ENCODE results near the gene KSR1.
A peak's percentile ranks its signal among the peaks of the same experiment; 100 is the strongest.

KSR1 gene

GRCh38 chr17:27545562-27546229 is 89.4 kb downstream of the KSR1 start:
- peaks cover 83% of the 10 kb centered on the region for H3K27me3 ChIP-seq (ENCODE audit: insufficient read depth, low read depth)
- H3K4me1 ChIP-seq (ENCODE audit: low read depth, poor library complexity, severe bottlenecking) = peaks cover 44% of the 10 kb centered on the region
- H3K9ac ChIP-seq = no peak overlapping the region
- H4K20me1 ChIP-seq (ENCODE audit: insufficient read depth) = 0 out of 2 replicates have a peak, but pooled peaks cover 6% of the 10 kb centered on the region
- H3K36me3 ChIP-seq (ENCODE audit: insufficient read depth) = no peaks in the 10 kb centered on the region
- H2AFZ ChIP-seq (ENCODE audit: low read depth) = no peak overlapping the region
- no peak overlapping the region for H3K4me3 ChIP-seq (IDR thresholded peaks at IDR 0.05; ENCODE audit: insufficient read depth, low read depth, low read length)
- TF ChIP-seq CTCF (conservative IDR thresholded peaks at IDR 0.05; ENCODE audit: low read depth, low read length) = no peak
- H3K79me2 ChIP-seq (ENCODE audit: insufficient read depth, low read depth) = no peaks in the 10 kb centered on the region
- no peak overlapping the region for H3K27ac ChIP-seq
- H3K4me2 ChIP-seq = peak overlapping the region; percentile 77

DNA sequence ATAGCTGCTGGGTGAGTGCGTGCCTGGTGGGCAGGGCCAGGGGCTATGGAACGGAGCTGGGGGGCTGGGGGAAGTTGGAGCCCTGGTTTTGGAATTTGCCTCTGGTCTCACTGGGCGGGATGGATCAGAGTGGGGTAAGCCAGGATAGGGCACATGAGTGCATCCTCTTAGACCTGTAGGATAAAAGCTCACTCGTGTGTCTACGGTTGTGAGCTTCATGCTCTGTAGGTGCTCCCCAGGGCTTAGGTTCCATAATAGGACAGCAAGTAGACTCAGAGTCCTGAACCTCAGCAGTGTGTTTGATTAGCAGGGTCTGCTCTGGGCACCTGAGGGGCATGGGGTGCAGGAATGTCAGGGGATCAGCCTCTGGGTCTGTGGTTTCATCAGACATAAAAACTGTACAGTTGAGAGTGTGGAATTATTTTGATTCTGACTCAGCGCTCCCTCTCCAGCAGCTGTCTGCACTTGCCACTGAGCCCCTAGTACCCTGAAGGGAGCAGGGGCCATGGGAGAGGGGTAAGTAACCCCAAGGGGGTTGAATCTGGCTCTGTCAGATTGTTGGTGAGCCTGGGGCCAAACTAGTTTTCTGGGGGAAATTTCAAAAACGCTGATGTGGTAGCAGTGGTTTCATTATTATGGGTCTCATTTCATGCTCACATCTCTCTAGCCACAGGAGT is 90.5 kb downstream of the KSR1 start:
- H3K27ac ChIP-seq = no peak overlapping the region
- peaks cover 74% of the 10 kb centered on the region for H3K27me3 ChIP-seq (ENCODE audit: insufficient read depth, low read depth)
- TF ChIP-seq CTCF (conservative IDR thresholded peaks at IDR 0.05; ENCODE audit: low read depth, low read length) = no peak
- H3K4me3 ChIP-seq (IDR thresholded peaks at IDR 0.05; ENCODE audit: insufficient read depth, low read depth, low read length) = no peak overlapping the region
- 0 out of 2 replicates have a peak, but pooled peaks cover 6% of the 10 kb centered on the region for H4K20me1 ChIP-seq (ENCODE audit: insufficient read depth)
- no peak overlapping the region for H3K9ac ChIP-seq
- no peaks in the 10 kb centered on the region for H3K79me2 ChIP-seq (ENCODE audit: insufficient read depth, low read depth)
- peaks cover 44% of the 10 kb centered on the region for H3K4me1 ChIP-seq (ENCODE audit: low read depth, poor library complexity, severe bottlenecking)
- H2AFZ ChIP-seq (ENCODE audit: low read depth) = no peak overlapping the region
- no peaks in the 10 kb centered on the region for H3K36me3 ChIP-seq (ENCODE audit: insufficient read depth)
- peak overlapping the region; percentile 77; the same call in 1 of the 2 replicates for H3K4me2 ChIP-seq

DNA sequence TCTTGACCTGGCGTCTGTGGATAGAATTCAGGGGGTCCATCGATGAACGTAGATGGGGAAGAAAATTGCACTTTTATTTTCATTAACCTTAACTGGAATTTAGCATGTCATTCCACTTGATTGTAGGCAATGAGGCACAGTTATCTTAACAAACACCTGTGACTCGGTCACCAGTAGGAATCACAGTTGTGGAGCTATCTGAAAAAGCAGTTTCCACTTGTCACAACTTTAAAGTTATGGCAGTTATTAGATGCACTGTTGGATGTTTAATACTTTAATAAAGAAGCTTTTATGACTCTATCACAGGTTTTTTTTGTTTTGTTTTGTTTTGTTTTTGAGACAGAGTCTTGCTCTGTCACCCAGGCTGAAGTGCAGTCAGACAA is 91.0 kb downstream of the KSR1 start:
- Histone ChIP-seq H3K4me3 (IDR thresholded peaks at IDR 0.05; ENCODE audit: insufficient read depth, low read depth, low read length) (no peak overlapping the region), H3K79me2 (ENCODE audit: insufficient read depth, low read depth) (no peaks in the 10 kb centered on the region), H3K36me3 (ENCODE audit: insufficient read depth) (no peaks in the 10 kb centered on the region), H4K20me1 (ENCODE audit: insufficient read depth) (0 out of 2 replicates have a peak, but pooled peaks cover 6% of the 10 kb centered on the region), H3K9ac (no peak overlapping the region), H3K27ac (no peak overlapping the region), H3K4me1 (ENCODE audit: low read depth, poor library complexity, severe bottlenecking) (peaks cover 44% of the 10 kb centered on the region), H3K4me2 (peak overlapping the region; percentile 26; the same call in 1 of the 2 replicates), H2AFZ (ENCODE audit: low read depth) (no peak overlapping the region), H3K27me3 (ENCODE audit: insufficient read depth, low read depth) (peaks cover 68% of the 10 kb centered on the region)
- no peak for TF ChIP-seq CTCF (conservative IDR thresholded peaks at IDR 0.05; ENCODE audit: low read depth, low read length)

GRCh38 chr17:27548369-27548768 is 92.1 kb downstream of the KSR1 start:
- Histone ChIP-seq H3K9ac (no peak overlapping the region), H3K27me3 (ENCODE audit: insufficient read depth, low read depth) (peaks cover 57% of the 10 kb centered on the region), H3K79me2 (ENCODE audit: insufficient read depth, low read depth) (no peaks in the 10 kb centered on the region), H3K27ac (no peak overlapping the region), H3K36me3 (ENCODE audit: insufficient read depth) (no peaks in the 10 kb centered on the region), H3K4me1 (ENCODE audit: low read depth, poor library complexity, severe bottlenecking) (peaks cover 44% of the 10 kb centered on the region), H3K4me3 (IDR thresholded peaks at IDR 0.05; ENCODE audit: insufficient read depth, low read depth, low read length) (no peak overlapping the region), H2AFZ (ENCODE audit: low read depth) (no peak overlapping the region), H3K4me2 (no peak overlapping the region), H4K20me1 (ENCODE audit: insufficient read depth) (0 out of 2 replicates have a peak, but pooled peaks cover 4% of the 10 kb centered on the region)
- no peak for TF ChIP-seq CTCF (conservative IDR thresholded peaks at IDR 0.05; ENCODE audit: low read depth, low read length)
